Measurements from ENCODE around the gene CHURC1.

CHURC1 gene

DNA sequence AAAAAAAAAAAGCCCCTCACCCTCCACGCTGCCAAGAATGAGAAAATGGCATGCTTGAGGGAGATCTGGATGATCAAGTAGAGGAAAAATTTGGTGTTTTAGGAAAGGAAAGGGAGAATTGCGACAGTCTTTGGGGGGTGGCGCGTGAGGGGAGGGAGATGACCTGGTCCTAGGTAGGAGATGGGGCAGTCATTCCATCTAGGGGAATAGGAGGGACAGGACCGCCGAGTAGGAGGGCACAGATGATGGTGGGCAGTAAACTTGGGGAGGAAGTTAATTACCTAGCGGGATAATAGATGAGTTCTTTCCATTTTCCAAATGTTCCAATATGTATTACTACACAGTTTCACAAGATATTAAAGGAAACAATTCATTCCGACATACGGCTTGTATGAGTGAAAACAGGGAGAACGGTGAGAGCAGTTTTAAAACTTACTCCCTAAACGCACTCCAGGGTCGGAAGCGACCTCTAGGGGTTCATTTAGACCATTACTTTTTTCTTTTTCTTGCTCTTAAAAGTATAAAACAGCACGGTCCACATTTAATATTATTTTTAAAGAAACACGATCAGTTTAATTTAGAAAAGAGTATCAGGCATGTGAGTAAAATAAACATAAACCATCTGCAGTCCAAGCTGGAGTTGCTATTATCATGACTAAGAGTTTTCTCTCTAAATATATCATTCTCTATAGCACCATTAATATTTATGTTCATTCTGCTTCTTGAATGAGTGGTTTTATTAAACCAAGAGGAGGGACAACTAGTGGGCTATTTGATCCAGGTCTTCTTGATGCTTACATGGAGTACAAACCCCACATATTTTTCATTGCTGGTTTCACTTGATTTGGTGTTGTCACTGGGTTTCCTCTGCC is 69.4 kb downstream of the CHURC1 start:
- DNase-seq (ENCODE audit: low read depth in 4 of 4, low spot score in 1 of 4) = no peak

Measured in stimulated activated CD4-positive, alpha-beta T cell treated with anti-CD3 and anti-CD28 coated beads, Interleukin-1b, Interleukin-23, amount 100 ng/mL, for 24 hours (primary cell).